HCT116 (cell line): ENCODE measurements around the gene DSTYK. TPM values are rescaled to one million over a fixed set of nuclear protein-coding genes. Genes with fewer than 3 reads are reported as not detected.

Source experiments
- ATAC-seq: fragments of 200-7000 bp; cut with Tn5 transposase; 2 replicates; pipeline ENCODE4 v1.9.1; 2020; ENCODE audit warnings: mild to moderate bottlenecking, moderate library complexity
- BruUV-seq: library from RNA; stranded (reverse); fragments of 400-500 nt; replicated peaks from 2 replicates; lab custom pipeline; 2021; lab: Mats Ljungman, UMichigan
- CTCF ChIA-PET: fragments of 300-600 bp; sonication (Branson Sonifier 250); formaldehyde crosslinking; loops from one replicate; lab custom pipeline; 2021; ENCODE audit warnings: antibody characterized with exemption; lab: Charles Lee
- POLR2A ChIA-PET: fragments of 300-600, 350-600 bp; sonication (Branson Sonifier 250); formaldehyde crosslinking; loops from one replicate; lab custom pipeline; 2021; ENCODE audit warnings: antibody characterized with exemption; lab: Charles Lee
- RAD21 ChIA-PET, 2 experiments: fragments of 300-600 bp; sonication (Branson Sonifier 250); formaldehyde crosslinking; loops; one replicate each; lab custom pipeline; 2023; ENCODE audit warnings: low total read pairs in 2 of 2; ENCODE audit not compliant: uncharacterized antibody in 2 of 2, unreplicated experiment in 2 of 2, low non-redundant PET in 1 of 2; lab: Charles Lee
- DNase-seq: peaks from one replicate; pipeline ENCODE4 v3.0.0-alpha.2; 2010; ENCODE audit warnings: low read depth, low spot score
- H2AFZ ChIP-seq: fragments of 200-600 bp; shearing (Covaris generic), sonication (generic); 2 replicates; pipeline ENCODE4 v1.6.1; 2017; ENCODE audit warnings: low read depth, mixed run types, mixed read lengths, antibody characterized with exemption, low read length; ENCODE audit not compliant: poor library complexity, severe bottlenecking
- H3K27ac ChIP-seq: 2 replicates; pipeline ENCODE4 v1.5.1; 2012; ENCODE audit warnings: low read depth, low read length
- H3K27me3 ChIP-seq: fragments of 200-600 bp; sonication (generic); 2 replicates; pipeline ENCODE4 v1.6.1; 2016; ENCODE audit warnings: mixed run types, low read length, mixed read lengths; ENCODE audit not compliant: insufficient read depth
- H3K36me3 ChIP-seq, 2 experiments: fragments of 200-500 bp in 1 of 2; fragments of 200-600 bp in 1 of 2; sonication (Bioruptor generic) in 1 of 2; sonication (generic) in 1 of 2; 2 replicates each; pipeline versions ENCODE4 v1.5.1 to v1.6.1; 2014 to 2016; ENCODE audit warnings: low read length in 2 of 2, inconsistent platforms in 1 of 2, mixed read lengths in 1 of 2, mixed run types in 1 of 2; ENCODE audit not compliant: insufficient read depth in 2 of 2, control insufficient read depth in 1 of 2
- H3K4me1 ChIP-seq, 2 experiments: fragments of 200-600 bp in 1 of 2; sonication (generic) in 1 of 2; 2 replicates each; pipeline versions ENCODE4 v1.5.1 to v1.6.1; 2012 to 2017; ENCODE audit warnings: low read length in 2 of 2, inconsistent platforms in 1 of 2, mild to moderate bottlenecking in 1 of 2, mixed read lengths in 1 of 2, mixed run types in 1 of 2, moderate library complexity in 1 of 2; ENCODE audit not compliant: insufficient read depth in 2 of 2, control insufficient read depth in 1 of 2
- H3K4me2 ChIP-seq: fragments of 200-600 bp; sonication (generic); 2 replicates; pipeline ENCODE4 v1.6.1; 2017; ENCODE audit warnings: mixed run types, low read length, mixed read lengths
- H3K4me3 ChIP-seq, 2 experiments: fragments of 200-600 bp in 1 of 2; sonication (generic) in 1 of 2; replicated peaks in 1 of 2; 2 replicates each; pipeline ENCODE4 v1.5.1; 2011 to 2016; ENCODE audit warnings: low read length in 2 of 2, control low read depth in 1 of 2, low read depth in 1 of 2, mild to moderate bottlenecking in 1 of 2, mixed read lengths in 1 of 2, mixed run types in 1 of 2
- H3K79me2 ChIP-seq: fragments of 200-600 bp; sonication (generic); 2 replicates; pipeline ENCODE4 v1.6.1; 2017; ENCODE audit warnings: mild to moderate bottlenecking, mixed run types, low read length, moderate library complexity, mixed read lengths; ENCODE audit not compliant: insufficient read depth
- H3K9ac ChIP-seq: fragments of 200-600 bp; sonication (generic); 2 replicates; pipeline ENCODE4 v1.6.1; 2016; ENCODE audit warnings: low read length, mixed read lengths
- H3K9me2 ChIP-seq: fragments of 200-600 bp; sonication (generic), shearing (Covaris generic); 2 replicates; pipeline ENCODE4 v1.6.1; 2017; ENCODE audit warnings: mixed run types, mild to moderate bottlenecking, moderate library complexity; ENCODE audit not compliant: insufficient read depth
- H3K9me3 ChIP-seq, 2 experiments: fragments of 200-500 bp in 1 of 2; fragments of 200-600 bp in 1 of 2; sonication (Bioruptor generic) in 1 of 2; sonication (generic) in 1 of 2; 2 replicates each; pipeline ENCODE4 v1.6.1; 2014 to 2017; ENCODE audit warnings: low read length in 2 of 2, mixed read lengths in 2 of 2, inconsistent platforms in 1 of 2, low read depth in 1 of 2, mild to moderate bottlenecking in 1 of 2, mixed run types in 1 of 2, moderate library complexity in 1 of 2; ENCODE audit not compliant: control insufficient read depth in 1 of 2, insufficient read depth in 1 of 2
- H4K20me1 ChIP-seq: fragments of 200-600 bp; sonication (generic), shearing (Covaris generic); 2 replicates; pipeline ENCODE4 v1.6.1; 2017; ENCODE audit warnings: mixed run types, mild to moderate bottlenecking, moderate library complexity; ENCODE audit not compliant: insufficient read depth
- CBX3 ChIP-seq: IDR thresholded peaks from 2 replicates; pipeline ENCODE4 v1.6.1; 2012; ENCODE audit warnings: low read depth
- CEBPB ChIP-seq: IDR thresholded peaks from 2 replicates; pipeline ENCODE4 v1.6.1; 2012; ENCODE audit warnings: low read depth
- ELF1 ChIP-seq: IDR thresholded peaks from 2 replicates; pipeline ENCODE4 v1.6.1; 2012; ENCODE audit warnings: low read depth, borderline replicate concordance
- EZH2 ChIP-seq: fragments of 200-600 bp; sonication (generic); IDR thresholded peaks from 2 replicates; pipeline ENCODE4 v1.6.1; 2017; ENCODE audit warnings: antibody characterized with exemption, mixed run types
- JUND ChIP-seq: IDR thresholded peaks from 2 replicates; pipeline ENCODE4 v1.6.1; 2012
- POLR2A ChIP-seq: IDR thresholded peaks from 2 replicates; pipeline ENCODE4 v1.7.0; 2011; ENCODE audit warnings: borderline replicate concordance; ENCODE audit not compliant: insufficient read depth, insufficient read length; ENCODE audit errors: extremely low read depth
- RAD21 ChIP-seq: IDR thresholded peaks from 2 replicates; pipeline ENCODE4 v1.6.1; 2012; ENCODE audit warnings: low read depth, mild to moderate bottlenecking
- SIN3A ChIP-seq: IDR thresholded peaks from 2 replicates; pipeline ENCODE4 v1.6.1; 2012; ENCODE audit warnings: low read depth
- SP1 ChIP-seq: IDR thresholded peaks from 2 replicates; pipeline ENCODE4 v1.6.1; 2012; ENCODE audit warnings: low read depth
- SRF ChIP-seq: IDR thresholded peaks from 2 replicates; pipeline ENCODE4 v1.6.1; 2012; ENCODE audit warnings: low read depth
- TCF7L2 ChIP-seq: IDR thresholded peaks from 2 replicates; pipeline ENCODE4 v1.7.0; 2011; ENCODE audit warnings: borderline replicate concordance, inconsistent platforms; ENCODE audit not compliant: insufficient read depth, insufficient read length; ENCODE audit errors: extremely low read depth
- YY1 ChIP-seq: IDR thresholded peaks from 2 replicates; pipeline ENCODE4 v1.6.1; 2011; ENCODE audit warnings: low read length, low read depth, moderate library complexity, mild to moderate bottlenecking; ENCODE audit not compliant: insufficient replicate concordance; ENCODE audit errors: extremely low read depth
- ZFX ChIP-seq: fragments of 450-650 bp; IDR thresholded peaks from 2 replicates; pipeline ENCODE4 v1.6.1; 2017
- intact Hi-C: fragments of 100-400 bp; cut with micrococcal nuclease; formaldehyde crosslinking; loops from 2 replicates; pipeline ENCODE4 v1.10.0; 2022
- total RNA-seq: library from RNA; stranded (reverse); gene quantifications from one replicate; pipeline ENCODE4 v1.2.1, GENCODE V29; 2021; ENCODE audit not compliant: unreplicated experiment
- TF ChIP-seq, protein P1 (sequence below), 3 experiments: fragments of 200-600 bp in 1 of 3; sonication (generic) in 1 of 3; IDR thresholded peaks in 2 of 3; conservative IDR thresholded peaks in 1 of 3; 2 replicates each; pipeline ENCODE4 v1.5.1; 2012 to 2017; ENCODE audit warnings: low read depth in 2 of 3, low read length in 2 of 3, antibody characterized with exemption in 1 of 3, borderline replicate concordance in 1 of 3, control low read depth in 1 of 3, mild to moderate bottlenecking in 1 of 3, mixed read lengths in 1 of 3, mixed run types in 1 of 3, moderate library complexity in 1 of 3; ENCODE audit not compliant: insufficient read depth in 1 of 3
- TF ChIP-seq, protein P2 (sequence below): IDR thresholded peaks from 2 replicates; pipeline ENCODE4 v1.6.1; 2012

DSTYK gene
- total RNA-seq, 1 experiment from 2014 or later = 6.6 TPM

DNA sequence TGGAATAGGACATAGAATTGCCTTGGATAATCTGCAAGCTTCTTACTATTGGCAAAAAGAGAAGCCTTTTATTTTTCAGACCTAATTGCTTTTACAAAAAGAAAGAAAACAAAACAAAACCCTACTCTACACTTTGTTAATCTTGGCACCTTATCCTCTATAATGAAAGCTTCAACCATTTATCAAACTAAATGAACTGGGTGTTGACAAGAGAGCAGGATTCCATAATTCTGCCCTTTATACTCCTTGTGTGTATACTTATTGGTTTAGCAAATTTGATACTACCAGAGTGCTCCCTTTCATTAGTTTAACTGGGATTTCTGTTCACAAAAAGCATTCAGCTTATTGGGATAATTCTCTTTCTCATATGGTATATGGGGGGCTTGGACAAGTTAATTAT, 13.2 kb upstream of the DSTYK start:
- ATAC-seq = no peak
- POLR2A ChIA-PET = no interaction called here
- Histone ChIP-seq H3K27me3 (no peaks in the 10 kb centered on the region), H3K9me3 (no peaks in the 10 kb centered on the region), H3K79me2 (no peaks in the 10 kb centered on the region), H3K9me2 (no peaks in the 10 kb centered on the region), H3K9ac (no peak overlapping the region), H2AFZ (no peak overlapping the region), H4K20me1 (no peaks in the 10 kb centered on the region), H3K4me1 (peaks cover 10 to 27% of the 10 kb centered on the region in 2 experiments; a peak in 3 of 4 replicates), H3K4me3 (no peak overlapping the region), H3K27ac (no peak overlapping the region), H3K4me2 (no peak overlapping the region), H3K36me3 (no peaks in the 10 kb centered on the region)
- CTCF ChIA-PET = no interaction called here
- RAD21 ChIA-PET = no interaction called here
- DNase-seq = no peak
- TF ChIP-seq ELF1 (no peak), SRF (no peak), TCF7L2 (no peak), ZFX (no peak), JUND (no peak), RAD21 (no peak), YY1 (no peak), SIN3A (no peak), POLR2A (no peak), CEBPB (no peak), CBX3 (no peak), SP1 (no peak), EZH2 (no peak)
- TF ChIP-seq, protein P1, sequence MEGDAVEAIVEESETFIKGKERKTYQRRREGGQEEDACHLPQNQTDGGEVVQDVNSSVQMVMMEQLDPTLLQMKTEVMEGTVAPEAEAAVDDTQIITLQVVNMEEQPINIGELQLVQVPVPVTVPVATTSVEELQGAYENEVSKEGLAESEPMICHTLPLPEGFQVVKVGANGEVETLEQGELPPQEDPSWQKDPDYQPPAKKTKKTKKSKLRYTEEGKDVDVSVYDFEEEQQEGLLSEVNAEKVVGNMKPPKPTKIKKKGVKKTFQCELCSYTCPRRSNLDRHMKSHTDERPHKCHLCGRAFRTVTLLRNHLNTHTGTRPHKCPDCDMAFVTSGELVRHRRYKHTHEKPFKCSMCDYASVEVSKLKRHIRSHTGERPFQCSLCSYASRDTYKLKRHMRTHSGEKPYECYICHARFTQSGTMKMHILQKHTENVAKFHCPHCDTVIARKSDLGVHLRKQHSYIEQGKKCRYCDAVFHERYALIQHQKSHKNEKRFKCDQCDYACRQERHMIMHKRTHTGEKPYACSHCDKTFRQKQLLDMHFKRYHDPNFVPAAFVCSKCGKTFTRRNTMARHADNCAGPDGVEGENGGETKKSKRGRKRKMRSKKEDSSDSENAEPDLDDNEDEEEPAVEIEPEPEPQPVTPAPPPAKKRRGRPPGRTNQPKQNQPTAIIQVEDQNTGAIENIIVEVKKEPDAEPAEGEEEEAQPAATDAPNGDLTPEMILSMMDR (IDR thresholded peaks at IDR 0.05 in 2 of 3, conservative IDR thresholded peaks at IDR 0.05 in 1 of 3; ENCODE audit: borderline replicate concordance in 1 of 3, insufficient read depth in 1 of 3, low read depth in 2 of 3, low read length in 2 of 3) = no peak
- TF ChIP-seq, protein P2, sequence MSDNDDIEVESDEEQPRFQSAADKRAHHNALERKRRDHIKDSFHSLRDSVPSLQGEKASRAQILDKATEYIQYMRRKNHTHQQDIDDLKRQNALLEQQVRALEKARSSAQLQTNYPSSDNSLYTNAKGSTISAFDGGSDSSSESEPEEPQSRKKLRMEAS = no peak
- intact Hi-C loops = no loop called here
- no TSS peak for BruUV-seq
